Measurements from ENCODE around the gene ST8SIA1. TPM values are rescaled to one million over a fixed set of nuclear protein-coding genes. Genes with fewer than 3 reads are reported as not detected.
A peak's percentile ranks its signal among the peaks of the same experiment; 100 is the strongest.

The ST8SIA1 gene
- total and polyA plus RNA-seq, 3 experiments from 2014 or later = 4.5 to 11.4 (median 10.2) TPM

GRCh38 chr12:22287776-22288621, 46.5 kb downstream of the ST8SIA1 start:
- ChIA-PET POLR2A (interaction anchor here (0.8 kb wide), 1 partner anchor 47 kb away, joined by 3 read pairs; no protein-coding TSS in a partner anchor), CTCF (interaction anchor here (0.9 to 1.7 kb wide), 4 partner anchors 47 to 156 kb away, joined by 3 to 4 read pairs (median 3); no protein-coding TSS in a partner anchor)
- Histone ChIP-seq H3K4me3 (ENCODE audit: low read length) (no peak overlapping the region), H3K27me3 (ENCODE audit: insufficient read depth, low read length, poor library complexity, severe bottlenecking) (no peaks in the 10 kb centered on the region), H3K9me3 (ENCODE audit: low read length) (no peaks in the 10 kb centered on the region), H3K4me1 (ENCODE audit: insufficient read depth, low read length) (peaks cover 9% of the 10 kb centered on the region), H3K27ac (ENCODE audit: low read depth, low read length) (no peak overlapping the region), H3K36me3 (ENCODE audit: insufficient read depth, low read length) (no peaks in the 10 kb centered on the region)
- peaks cover 0 to 33% (median 7%) of the 10 kb centered on the region in 3 donors for H3K36me3 Mint-ChIP-seq
- peak overlapping the region; percentile 13 to 73 (median 63) for H3K4me3 Mint-ChIP-seq
- no peaks in the 10 kb centered on the region for H3K27me3 Mint-ChIP-seq
- peaks cover 28 to 43% (median 41%) of the 10 kb centered on the region in 3 donors for H3K4me1 Mint-ChIP-seq
- no peaks in the 10 kb centered on the region for H3K9me3 Mint-ChIP-seq
- peak in 4 of 5 donors; percentile 1 to 47 (median 8) for DNase-seq
- peak overlapping the region in 7 of 8 donors; percentile 6 to 82 (median 44) for H3K27ac Mint-ChIP-seq

- H3K4me3 Mint-ChIP-seq = no peak overlapping the region
- peak overlapping the region in 3 of 8 donors; percentile 4 to 35 (median 9) for H3K27ac Mint-ChIP-seq
- Histone ChIP-seq H3K9me3 (ENCODE audit: low read length) (no peaks in the 10 kb centered on the region), H3K4me3 (ENCODE audit: low read length) (no peak overlapping the region), H3K27me3 (ENCODE audit: insufficient read depth, low read length, poor library complexity, severe bottlenecking) (no peaks in the 10 kb centered on the region), H3K4me1 (ENCODE audit: insufficient read depth, low read length) (peaks cover 9% of the 10 kb centered on the region), H3K27ac (ENCODE audit: low read depth, low read length) (no peak overlapping the region), H3K36me3 (ENCODE audit: insufficient read depth, low read length) (no peaks in the 10 kb centered on the region)
- H3K4me1 Mint-ChIP-seq = peaks cover 28 to 43% (median 40%) of the 10 kb centered on the region in 3 donors
- ChIA-PET CTCF (interaction anchor here (1.7 kb wide), 2 partner anchors 48 to 157 kb away, joined by 3 to 4 read pairs; no protein-coding TSS in a partner anchor), POLR2A (interaction anchor here (0.8 kb wide), 1 partner anchor 48 kb away, joined by 3 read pairs; no protein-coding TSS in a partner anchor)
- DNase-seq = no peak
- no peaks in the 10 kb centered on the region for H3K27me3 Mint-ChIP-seq
- H3K9me3 Mint-ChIP-seq = no peaks in the 10 kb centered on the region
- peaks cover 0 to 38% (median 7%) of the 10 kb centered on the region in 3 donors for H3K36me3 Mint-ChIP-seq
Observed at GRCh38 chr12:22287101-22287500, 47.4 kb downstream of the ST8SIA1 start.

- Histone ChIP-seq H3K4me1 (ENCODE audit: insufficient read depth, low read length) (peaks cover 9% of the 10 kb centered on the region), H3K9me3 (ENCODE audit: low read length) (no peaks in the 10 kb centered on the region), H3K4me3 (ENCODE audit: low read length) (no peak overlapping the region), H3K27ac (ENCODE audit: low read depth, low read length) (no peak overlapping the region), H3K36me3 (ENCODE audit: insufficient read depth, low read length) (no peaks in the 10 kb centered on the region), H3K27me3 (ENCODE audit: insufficient read depth, low read length, poor library complexity, severe bottlenecking) (no peaks in the 10 kb centered on the region)
- H3K9me3 Mint-ChIP-seq = no peaks in the 10 kb centered on the region
- H3K36me3 Mint-ChIP-seq = peaks cover 0 to 38% (median 7%) of the 10 kb centered on the region in 3 donors
- H3K27ac Mint-ChIP-seq = peak overlapping the region in 2 of 8 donors; percentile 9 to 15
- H3K4me3 Mint-ChIP-seq = no peak overlapping the region
- H3K27me3 Mint-ChIP-seq = no peaks in the 10 kb centered on the region
- H3K4me1 Mint-ChIP-seq = peaks cover 28 to 43% (median 40%) of the 10 kb centered on the region in 3 donors
- POLR2A ChIA-PET = no interaction called here
- CTCF ChIA-PET = no interaction called here
- no peak for DNase-seq
Observed at GRCh38 chr12:22286569-22286968, 47.9 kb downstream of the ST8SIA1 start.

GRCh38 chr12:22285846-22286245, 48.7 kb downstream of the ST8SIA1 start:
- H3K27ac ChIP-seq (ENCODE audit: low read depth, low read length) = no peak overlapping the region
- ChIA-PET POLR2A (no interaction called here), CTCF (no interaction called here)
- Mint-ChIP-seq H3K27me3 (no peaks in the 10 kb centered on the region), H3K9me3 (no peaks in the 10 kb centered on the region), H3K36me3 (peaks cover 0 to 38% (median 7%) of the 10 kb centered on the region in 3 donors), H3K4me3 (no peak overlapping the region), H3K4me1 (peaks cover 28 to 43% (median 40%) of the 10 kb centered on the region in 3 donors), H3K27ac (no peak overlapping the region)
- H3K27me3 ChIP-seq (ENCODE audit: insufficient read depth, low read length, poor library complexity, severe bottlenecking) = no peaks in the 10 kb centered on the region
- H3K9me3 ChIP-seq (ENCODE audit: low read length) = no peaks in the 10 kb centered on the region
- no peak for DNase-seq
- H3K4me3 ChIP-seq (ENCODE audit: low read length) = no peak overlapping the region
- peaks cover 9% of the 10 kb centered on the region for H3K4me1 ChIP-seq (ENCODE audit: insufficient read depth, low read length)
- H3K36me3 ChIP-seq (ENCODE audit: insufficient read depth, low read length) = no peaks in the 10 kb centered on the region

GRCh38 chr12:22284871-22285270, 49.6 kb downstream of the ST8SIA1 start:
- Mint-ChIP-seq H3K27ac (no peak overlapping the region), H3K9me3 (no peaks in the 10 kb centered on the region), H3K4me3 (no peak overlapping the region), H3K27me3 (no peaks in the 10 kb centered on the region), H3K4me1 (peaks cover 24 to 34% (median 33%) of the 10 kb centered on the region in 3 donors), H3K36me3 (peaks cover 0 to 40% (median 6%) of the 10 kb centered on the region in 3 donors)
- H3K4me1 ChIP-seq (ENCODE audit: insufficient read depth, low read length) = peaks cover 9% of the 10 kb centered on the region
- H3K4me3 ChIP-seq (ENCODE audit: low read length) = no peak overlapping the region
- no peaks in the 10 kb centered on the region for H3K27me3 ChIP-seq (ENCODE audit: insufficient read depth, low read length, poor library complexity, severe bottlenecking)
- H3K27ac ChIP-seq (ENCODE audit: low read depth, low read length) = no peak overlapping the region
- H3K36me3 ChIP-seq (ENCODE audit: insufficient read depth, low read length) = no peaks in the 10 kb centered on the region
- H3K9me3 ChIP-seq (ENCODE audit: low read length) = no peaks in the 10 kb centered on the region
- ChIA-PET CTCF (no interaction called here), POLR2A (no interaction called here)
- no peak for DNase-seq

GRCh38 chr12:22283508-22283907, 51.0 kb downstream of the ST8SIA1 start:
- CTCF ChIA-PET = no interaction called here
- DNase-seq = no peak
- Mint-ChIP-seq H3K27ac (peak overlapping the region in 1 of 8 donors; percentile 59), H3K4me1 (peaks cover 21 to 28% (median 21%) of the 10 kb centered on the region in 3 donors), H3K4me3 (no peak overlapping the region), H3K27me3 (no peaks in the 10 kb centered on the region), H3K36me3 (peaks cover 0 to 52% (median 11%) of the 10 kb centered on the region in 3 donors), H3K9me3 (no peaks in the 10 kb centered on the region)
- H3K4me3 ChIP-seq (ENCODE audit: low read length) = no peak overlapping the region
- H3K27ac ChIP-seq (ENCODE audit: low read depth, low read length) = no peak overlapping the region
- no peaks in the 10 kb centered on the region for H3K9me3 ChIP-seq (ENCODE audit: low read length)
- POLR2A ChIA-PET = no interaction called here
- no peaks in the 10 kb centered on the region for H3K27me3 ChIP-seq (ENCODE audit: insufficient read depth, low read length, poor library complexity, severe bottlenecking)
- H3K36me3 ChIP-seq (ENCODE audit: insufficient read depth, low read length) = no peaks in the 10 kb centered on the region
- peaks cover 9% of the 10 kb centered on the region for H3K4me1 ChIP-seq (ENCODE audit: insufficient read depth, low read length)

GRCh38 chr12:22283006-22283506, 51.5 kb downstream of the ST8SIA1 start:
- Histone ChIP-seq H3K9me3 (ENCODE audit: low read length) (no peaks in the 10 kb centered on the region), H3K27me3 (ENCODE audit: insufficient read depth, low read length, poor library complexity, severe bottlenecking) (no peaks in the 10 kb centered on the region), H3K36me3 (ENCODE audit: insufficient read depth, low read length) (no peaks in the 10 kb centered on the region), H3K4me3 (ENCODE audit: low read length) (no peak overlapping the region), H3K27ac (ENCODE audit: low read depth, low read length) (no peak overlapping the region), H3K4me1 (ENCODE audit: insufficient read depth, low read length) (peaks cover 6% of the 10 kb centered on the region)
- H3K36me3 Mint-ChIP-seq = peaks cover 0 to 55% (median 11%) of the 10 kb centered on the region in 3 donors
- POLR2A ChIA-PET = no interaction called here
- H3K27me3 Mint-ChIP-seq = no peaks in the 10 kb centered on the region
- CTCF ChIA-PET = no interaction called here
- peaks cover 16 to 23% (median 17%) of the 10 kb centered on the region in 3 donors for H3K4me1 Mint-ChIP-seq
- H3K27ac Mint-ChIP-seq = no peak overlapping the region
- DNase-seq = no peak
- H3K4me3 Mint-ChIP-seq = no peak overlapping the region
- H3K9me3 Mint-ChIP-seq = no peaks in the 10 kb centered on the region

- CTCF ChIA-PET = interaction anchor here (1.0 kb wide), 1 partner anchor 9 kb away, joined by 4 read pairs; no protein-coding TSS in a partner anchor
- no peaks in the 10 kb centered on the region for H3K9me3 ChIP-seq (ENCODE audit: low read length)
- no peaks in the 10 kb centered on the region for H3K9me3 Mint-ChIP-seq
Observed at GRCh38 chr12:22282283-22282682, 52.2 kb downstream of the ST8SIA1 start.

More at GRCh38 chr12:22282283-22282682, 52.2 kb downstream of the ST8SIA1 start:
- no peak overlapping the region for H3K27ac Mint-ChIP-seq
- H3K4me3 Mint-ChIP-seq = no peak overlapping the region
- H3K4me1 ChIP-seq (ENCODE audit: insufficient read depth, low read length) = no peaks in the 10 kb centered on the region
- no peaks in the 10 kb centered on the region for H3K27me3 Mint-ChIP-seq
- peaks cover 0 to 60% (median 11%) of the 10 kb centered on the region in 3 donors for H3K36me3 Mint-ChIP-seq
- no peak for DNase-seq
- no peak overlapping the region for H3K27ac ChIP-seq (ENCODE audit: low read depth, low read length)
- H3K27me3 ChIP-seq (ENCODE audit: insufficient read depth, low read length, poor library complexity, severe bottlenecking) = no peaks in the 10 kb centered on the region
- POLR2A ChIA-PET = no interaction called here
- peaks cover 9 to 15% (median 10%) of the 10 kb centered on the region in 3 donors for H3K4me1 Mint-ChIP-seq
- no peaks in the 10 kb centered on the region for H3K36me3 ChIP-seq (ENCODE audit: insufficient read depth, low read length)
- H3K4me3 ChIP-seq (ENCODE audit: low read length) = no peak overlapping the region

All from CD8-positive, alpha-beta memory T cell (primary cell).